ENCODE results near the gene CYP19A1. TPM values are rescaled to one million over a fixed set of nuclear protein-coding genes. Genes with fewer than 3 reads are reported as not detected.

Gene CYP19A1
- total and polyA plus RNA-seq, 9 of the 15 experiments (the other 6 are each of a cell fraction or from before 2014, with no cell fraction given), result 0.16 to 0.63 (median 0.47) TPM; not detected in 3

DNA sequence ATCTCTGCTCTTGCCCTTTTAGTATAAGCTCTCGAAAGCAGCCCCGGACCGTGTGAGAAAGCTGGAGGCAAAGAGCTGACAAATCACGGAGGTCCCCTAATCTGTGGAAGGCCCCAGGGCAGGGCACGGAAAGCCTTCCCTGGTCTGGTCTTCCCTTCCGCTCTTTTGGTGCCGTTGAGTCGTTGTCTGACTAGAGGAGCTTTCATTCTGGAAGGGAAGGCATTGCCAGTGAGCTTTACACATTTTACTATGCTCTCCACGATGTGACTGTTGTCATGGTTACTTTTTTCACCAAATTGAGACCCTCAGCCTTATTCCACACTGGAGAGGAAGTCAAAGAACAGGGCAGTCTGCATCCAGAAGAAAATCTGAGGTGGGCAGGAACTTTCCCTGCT is 71.7 kb downstream of the CYP19A1 start:
- no peak overlapping the region for H2AFZ ChIP-seq (ENCODE audit: low read depth, low read length)
- no peaks in the 10 kb centered on the region; the same call in 1 of the 2 replicates for H4K20me1 ChIP-seq (replicated peaks; ENCODE audit: control insufficient read depth, insufficient read depth, low read length)
- no peak for ATAC-seq
- TF ChIP-seq TBP (optimal IDR thresholded peaks at IDR 0.05; ENCODE audit: low read depth, low read length) (no peak), RFX1 (IDR thresholded peaks at IDR 0.05) (peak; percentile 65)
- no peaks in the 10 kb centered on the region for H3K9me3 ChIP-seq (replicated peaks; ENCODE audit: control insufficient read depth, insufficient read depth, low read depth, low read length)
- no peaks in the 10 kb centered on the region for H3K9me1 ChIP-seq (ENCODE audit: control insufficient read depth, insufficient read depth, low read length)
- no peak overlapping the region for H3K27ac ChIP-seq (ENCODE audit: extremely low read depth, low read depth, low read length)
- H3K4me3 ChIP-seq, result no peak overlapping the region
- peaks cover 23 to 42% of the 10 kb centered on the region in 2 experiments; a peak in 4 of 5 replicates for H3K27me3 ChIP-seq (ENCODE audit: control insufficient read depth in 2 of 2, insufficient read depth in 2 of 2, low read length in 2 of 2)
- WGBS (ENCODE audit: insufficient coverage, low coverage, missing lambda C conversion rate), result 3% methylated on average over 9 of the region's 9 CpGs
- ChIA-PET CTCF (ENCODE audit: low intra/inter-chr PET ratio) (no interaction called here), POLR2A (interaction anchor here (0.6 to 1.8 kb wide), 5 partner anchors 11 to 204 kb away, joined by 3 to 4 read pairs (median 3); no protein-coding TSS in a partner anchor)
- H3K4me2 ChIP-seq (ENCODE audit: insufficient read depth, low read length), result no peak overlapping the region
- no peaks in the 10 kb centered on the region for H3K36me3 ChIP-seq (ENCODE audit: control insufficient read depth, insufficient read depth, low read length)
- intact Hi-C loops (cut with micrococcal nuclease), result no loop called here
- in situ Hi-C loops (cut with MboI), result no loop called here
- no peak for DNase-seq (ENCODE audit: extremely low read depth in 1 of 4, low spot score in 3 of 4)
- peaks cover 0 to 5% of the 10 kb centered on the region in 2 experiments; a peak in 1 of 5 replicates for H3K4me1 ChIP-seq (replicated peaks in 1 of 2; ENCODE audit: control insufficient read depth in 2 of 2, insufficient read depth in 2 of 2, low read length in 2 of 2)
- BruUV-seq (replicated peaks), result no TSS peak
- H3K9ac ChIP-seq (ENCODE audit: insufficient read depth in 1 of 2, low read depth in 2 of 2, low read length in 2 of 2), result no peak overlapping the region
- H3K79me2 ChIP-seq (ENCODE audit: control insufficient read depth, insufficient read depth, low read length), result no peaks in the 10 kb centered on the region
- FAIRE-seq, result no peak

DNA sequence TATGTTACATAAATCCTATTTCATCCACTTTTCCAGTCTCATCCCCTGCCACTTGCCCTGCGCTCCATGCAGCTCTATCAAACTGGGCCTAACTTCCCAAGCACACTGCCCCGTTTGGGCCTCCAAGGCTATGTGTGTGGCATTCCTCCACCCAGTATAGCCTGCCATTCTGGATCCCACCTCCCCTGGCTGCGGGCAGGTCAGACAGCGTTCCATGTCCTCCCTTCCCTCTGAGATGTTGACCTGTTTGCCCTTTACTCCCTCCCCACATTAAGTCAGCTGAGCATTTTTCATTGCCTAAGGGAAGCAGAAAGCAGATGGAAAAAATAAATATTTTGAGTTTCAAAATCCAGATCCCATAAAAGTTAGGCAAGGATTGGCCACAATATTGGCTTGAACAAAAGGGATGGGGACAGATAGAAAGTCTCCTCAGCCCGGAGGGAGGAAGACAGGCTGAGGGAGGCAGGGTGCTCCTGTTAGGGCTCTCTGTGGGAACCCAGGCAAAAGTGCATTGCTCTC is 73.3 kb downstream of the CYP19A1 start:
- CTCF ChIA-PET (ENCODE audit: low intra/inter-chr PET ratio), result no interaction called here
- Histone ChIP-seq H3K27ac (ENCODE audit: extremely low read depth, low read depth, low read length) (no peak overlapping the region), H3K9ac (ENCODE audit: insufficient read depth in 1 of 2, low read depth in 2 of 2, low read length in 2 of 2) (no peak overlapping the region), H2AFZ (ENCODE audit: low read depth, low read length) (no peak overlapping the region), H3K4me1 (replicated peaks in 1 of 2; ENCODE audit: control insufficient read depth in 2 of 2, insufficient read depth in 2 of 2, low read length in 2 of 2) (peaks cover 0 to 5% of the 10 kb centered on the region in 2 experiments; a peak in 1 of 5 replicates), H4K20me1 (replicated peaks; ENCODE audit: control insufficient read depth, insufficient read depth, low read length) (no peaks in the 10 kb centered on the region; the same call in 1 of the 2 replicates), H3K4me2 (ENCODE audit: insufficient read depth, low read length) (no peak overlapping the region), H3K79me2 (ENCODE audit: control insufficient read depth, insufficient read depth, low read length) (no peaks in the 10 kb centered on the region), H3K4me3 (no peak overlapping the region), H3K36me3 (ENCODE audit: control insufficient read depth, insufficient read depth, low read length) (no peaks in the 10 kb centered on the region), H3K27me3 (ENCODE audit: control insufficient read depth in 2 of 2, insufficient read depth in 2 of 2, low read length in 2 of 2) (peaks cover 23 to 42% of the 10 kb centered on the region in 2 experiments; a peak in 4 of 5 replicates), H3K9me3 (replicated peaks; ENCODE audit: control insufficient read depth, insufficient read depth, low read depth, low read length) (no peaks in the 10 kb centered on the region), H3K9me1 (ENCODE audit: control insufficient read depth, insufficient read depth, low read length) (no peaks in the 10 kb centered on the region)
- no peak for TF ChIP-seq RFX1 (IDR thresholded peaks at IDR 0.05)
- TF ChIP-seq, protein P1, sequence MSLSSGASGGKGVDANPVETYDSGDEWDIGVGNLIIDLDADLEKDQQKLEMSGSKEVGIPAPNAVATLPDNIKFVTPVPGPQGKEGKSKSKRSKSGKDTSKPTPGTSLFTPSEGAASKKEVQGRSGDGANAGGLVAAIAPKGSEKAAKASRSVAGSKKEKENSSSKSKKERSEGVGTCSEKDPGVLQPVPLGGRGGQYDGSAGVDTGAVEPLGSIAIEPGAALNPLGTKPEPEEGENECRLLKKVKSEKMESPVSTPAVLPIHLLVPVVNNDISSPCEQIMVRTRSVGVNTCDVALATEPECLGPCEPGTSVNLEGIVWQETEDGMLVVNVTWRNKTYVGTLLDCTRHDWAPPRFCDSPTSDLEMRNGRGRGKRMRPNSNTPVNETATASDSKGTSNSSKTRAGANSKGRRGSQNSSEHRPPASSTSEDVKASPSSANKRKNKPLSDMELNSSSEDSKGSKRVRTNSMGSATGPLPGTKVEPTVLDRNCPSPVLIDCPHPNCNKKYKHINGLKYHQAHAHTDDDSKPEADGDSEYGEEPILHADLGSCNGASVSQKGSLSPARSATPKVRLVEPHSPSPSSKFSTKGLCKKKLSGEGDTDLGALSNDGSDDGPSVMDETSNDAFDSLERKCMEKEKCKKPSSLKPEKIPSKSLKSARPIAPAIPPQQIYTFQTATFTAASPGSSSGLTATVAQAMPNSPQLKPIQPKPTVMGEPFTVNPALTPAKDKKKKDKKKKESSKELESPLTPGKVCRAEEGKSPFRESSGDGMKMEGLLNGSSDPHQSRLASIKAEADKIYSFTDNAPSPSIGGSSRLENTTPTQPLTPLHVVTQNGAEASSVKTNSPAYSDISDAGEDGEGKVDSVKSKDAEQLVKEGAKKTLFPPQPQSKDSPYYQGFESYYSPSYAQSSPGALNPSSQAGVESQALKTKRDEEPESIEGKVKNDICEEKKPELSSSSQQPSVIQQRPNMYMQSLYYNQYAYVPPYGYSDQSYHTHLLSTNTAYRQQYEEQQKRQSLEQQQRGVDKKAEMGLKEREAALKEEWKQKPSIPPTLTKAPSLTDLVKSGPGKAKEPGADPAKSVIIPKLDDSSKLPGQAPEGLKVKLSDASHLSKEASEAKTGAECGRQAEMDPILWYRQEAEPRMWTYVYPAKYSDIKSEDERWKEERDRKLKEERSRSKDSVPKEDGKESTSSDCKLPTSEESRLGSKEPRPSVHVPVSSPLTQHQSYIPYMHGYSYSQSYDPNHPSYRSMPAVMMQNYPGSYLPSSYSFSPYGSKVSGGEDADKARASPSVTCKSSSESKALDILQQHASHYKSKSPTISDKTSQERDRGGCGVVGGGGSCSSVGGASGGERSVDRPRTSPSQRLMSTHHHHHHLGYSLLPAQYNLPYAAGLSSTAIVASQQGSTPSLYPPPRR (CRISPR knock-in tag; IDR thresholded peaks at IDR 0.05; ENCODE audit: borderline replicate concordance), result no peak
- TF ChIP-seq ZNF146 (CRISPR knock-in tag; IDR thresholded peaks at IDR 0.05; ENCODE audit: unreplicated experiment), result no peak
- FAIRE-seq (no peak), DNase-seq (ENCODE audit: extremely low read depth in 1 of 4, low spot score in 3 of 4) (no peak), ATAC-seq (no peak)
- BruUV-seq (replicated peaks), result no TSS peak
- POLR2A ChIA-PET, result interaction anchor here (0.7 to 1.3 kb wide), 3 partner anchors 40 to 887 kb away, joined by 3 read pairs; no protein-coding TSS in a partner anchor
- in situ Hi-C loops (cut with MboI) (no loop called here), intact Hi-C loops (cut with micrococcal nuclease) (no loop called here)
- WGBS (ENCODE audit: insufficient coverage, low coverage, missing lambda C conversion rate), result 2% methylated on average over 5 of the region's 5 CpGs

Measured in K562 (cell line).